Fibroblast of skin of back (primary cell): Measurements from ENCODE around the gene KLHDC2.
"Not testable (repeated sequence)": the region's sequence is repeated elsewhere in the genome, so short reads cannot be mapped to it uniquely, and the experiment has no call there.

Experiments used
- DNase-seq: peaks from one replicate; pipeline ENCODE4 v3.0.0-alpha.2; 2013

KLHDC2 gene

DNA sequence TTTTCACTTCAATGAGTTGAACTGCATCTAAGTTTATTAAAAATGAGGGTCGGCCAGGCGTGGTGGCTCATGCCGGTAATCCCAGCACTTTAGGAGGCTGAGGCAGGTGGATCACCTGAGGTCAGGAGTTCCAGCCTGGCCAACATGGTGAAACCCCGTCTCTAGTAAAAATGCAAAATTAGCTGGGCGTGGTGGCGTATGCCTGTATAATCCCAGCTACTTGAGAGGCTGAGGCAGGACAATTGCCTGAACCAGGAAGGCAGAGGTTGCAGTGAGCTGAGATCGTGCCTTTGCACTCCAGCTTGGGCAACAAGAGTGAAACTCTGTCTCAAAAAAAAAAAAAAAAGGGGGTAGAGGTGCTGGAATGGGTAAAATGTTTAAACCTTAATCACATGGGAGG lies 13.1 kb downstream of the KLHDC2 start:
- DNase-seq: not testable (repeated sequence)

DNA sequence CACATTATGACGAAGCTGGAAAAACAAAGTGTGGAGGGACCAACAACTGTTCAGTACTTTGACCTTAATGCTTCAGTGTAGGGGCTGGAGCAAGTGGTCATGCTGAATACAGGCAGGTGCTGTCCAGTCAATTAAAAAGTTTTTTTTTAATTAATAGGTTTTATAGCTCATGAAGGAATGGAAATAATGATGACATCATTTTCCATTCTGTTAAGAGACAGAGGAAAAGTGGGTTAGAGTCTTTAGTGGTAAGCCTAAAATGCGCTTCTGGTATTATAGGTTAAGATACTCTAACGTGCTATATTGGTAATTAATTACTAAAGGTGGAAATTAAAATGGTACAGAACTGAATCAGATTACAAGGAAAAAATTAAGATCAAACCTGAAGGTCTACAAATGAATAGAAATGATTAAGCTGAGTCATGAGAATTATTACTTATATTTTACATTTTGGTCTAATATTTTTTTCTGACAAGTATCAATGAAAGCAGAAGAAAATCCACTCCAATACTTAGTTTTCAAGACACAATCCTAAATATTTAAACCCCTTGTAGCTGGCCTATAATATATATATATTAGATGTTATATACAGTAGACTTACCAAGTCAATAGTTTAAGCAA lies 15.6 kb downstream of the KLHDC2 start:
- DNase-seq: no peak

DNA sequence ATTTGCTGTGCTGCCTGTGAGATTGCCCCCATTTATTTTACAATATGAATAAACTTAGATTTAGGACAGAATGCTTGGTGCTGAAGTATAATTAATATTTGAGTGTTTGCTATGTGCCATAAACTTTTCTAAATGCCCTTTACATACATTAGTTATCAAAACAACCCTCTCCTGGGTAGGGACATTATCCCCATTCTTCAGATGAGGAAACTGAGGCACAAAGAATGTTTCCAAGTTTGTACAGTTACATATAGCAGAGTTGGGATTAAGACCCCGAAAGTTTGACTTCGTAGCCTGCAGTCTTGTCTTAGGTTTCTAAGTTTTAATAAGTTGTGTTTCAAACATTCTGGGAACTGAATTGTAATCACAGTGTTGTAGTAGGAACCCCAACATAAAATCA lies 18.4 kb downstream of the KLHDC2 start:
- DNase-seq: no peak

DNA sequence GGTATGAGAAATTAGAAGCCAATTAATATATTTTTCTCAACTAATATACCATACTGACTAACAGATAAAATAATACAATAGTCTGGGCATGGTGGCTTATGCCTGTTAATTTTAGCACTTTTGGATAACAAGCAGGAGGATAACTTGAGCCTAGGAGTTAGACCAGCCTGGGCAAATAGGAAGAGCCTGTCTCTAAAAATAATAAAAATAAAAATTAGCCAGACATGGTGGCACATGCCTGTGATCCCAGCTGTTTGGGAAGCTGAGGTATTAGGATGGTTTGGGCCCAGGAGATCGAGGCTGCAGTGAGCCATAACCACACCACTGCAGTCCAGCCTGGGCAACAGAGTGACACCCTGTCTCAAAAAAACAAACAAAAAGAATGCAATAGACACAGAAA lies 24.7 kb downstream of the KLHDC2 start:
- DNase-seq: no peak

DNA sequence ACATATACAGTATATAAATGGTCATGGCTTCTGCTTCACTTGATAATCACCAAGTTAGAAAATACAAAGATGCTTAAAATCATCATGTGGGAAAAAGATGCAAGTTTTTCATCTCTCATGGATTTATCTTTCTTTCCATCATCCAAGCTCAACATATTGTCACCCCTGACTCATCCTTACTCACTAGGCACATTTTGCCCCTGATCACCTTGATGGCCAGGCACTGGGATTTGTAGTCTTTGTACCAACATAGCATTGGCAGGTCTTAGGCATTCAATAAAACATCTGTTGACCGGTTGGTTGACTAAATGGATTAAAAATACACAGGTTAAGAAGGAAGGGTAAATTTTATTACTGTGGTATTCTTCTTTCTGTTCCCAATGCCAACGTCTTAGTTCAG lies 28.1 kb downstream of the KLHDC2 start:
- no peak for DNase-seq

DNA sequence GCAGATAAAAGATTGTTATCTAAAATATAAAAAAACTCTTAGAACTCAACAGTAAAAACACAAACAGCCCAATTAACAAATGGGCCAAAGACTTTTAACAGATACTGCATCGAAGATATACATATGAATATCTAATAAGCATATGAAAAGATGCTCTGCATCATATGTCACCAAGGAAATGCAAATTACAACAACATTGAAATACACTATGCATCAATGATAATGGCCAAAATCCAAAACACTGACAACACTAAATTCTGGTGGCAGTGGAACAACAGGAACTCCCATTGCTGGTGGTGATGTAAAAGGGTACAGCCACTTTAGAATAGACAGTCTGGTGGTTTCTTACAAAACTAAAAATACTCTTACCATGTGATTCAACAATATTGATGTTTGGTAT lies 40.8 kb downstream of the KLHDC2 start:
- no peak for DNase-seq

DNA sequence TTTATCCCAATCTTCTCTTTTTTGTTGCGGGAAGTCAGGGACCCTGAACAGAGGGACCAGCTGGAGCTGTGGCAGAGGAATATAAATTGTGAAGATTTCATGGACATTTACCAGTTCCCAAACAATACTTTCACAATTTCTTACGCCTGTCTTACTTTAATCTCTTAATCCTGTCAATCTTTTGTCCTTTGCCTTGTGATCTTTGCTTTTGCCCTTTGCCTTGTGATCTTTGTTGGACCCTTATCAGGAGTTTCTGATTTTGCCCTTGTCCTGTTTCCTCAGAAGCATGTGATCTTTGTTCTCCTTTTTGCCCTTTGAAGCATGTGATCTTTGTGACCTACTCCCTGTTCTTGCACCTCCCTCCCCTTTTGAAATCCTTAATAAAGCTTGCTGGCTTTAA lies 48.2 kb downstream of the KLHDC2 start:
- DNase-seq: not testable (repeated sequence)

DNA sequence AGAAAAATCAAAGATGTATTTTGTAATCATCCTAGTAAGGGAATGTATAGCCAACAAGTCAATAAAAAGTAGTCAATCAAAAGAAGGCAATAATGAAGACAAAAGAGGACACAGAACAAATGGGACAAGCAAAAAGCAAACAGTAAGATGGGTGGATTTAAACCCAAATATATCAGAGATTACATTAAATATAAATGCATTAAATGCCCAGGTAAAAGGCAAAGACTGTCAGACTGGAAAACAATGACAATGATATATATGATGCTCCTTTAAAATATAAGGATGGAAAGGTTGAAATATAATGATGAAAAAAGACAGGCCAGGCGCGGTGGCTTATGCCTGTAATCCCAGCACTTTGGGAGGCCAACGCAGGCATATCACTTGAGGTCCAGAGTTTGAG lies 48.9 kb downstream of the KLHDC2 start:
- DNase-seq: no peak

DNA sequence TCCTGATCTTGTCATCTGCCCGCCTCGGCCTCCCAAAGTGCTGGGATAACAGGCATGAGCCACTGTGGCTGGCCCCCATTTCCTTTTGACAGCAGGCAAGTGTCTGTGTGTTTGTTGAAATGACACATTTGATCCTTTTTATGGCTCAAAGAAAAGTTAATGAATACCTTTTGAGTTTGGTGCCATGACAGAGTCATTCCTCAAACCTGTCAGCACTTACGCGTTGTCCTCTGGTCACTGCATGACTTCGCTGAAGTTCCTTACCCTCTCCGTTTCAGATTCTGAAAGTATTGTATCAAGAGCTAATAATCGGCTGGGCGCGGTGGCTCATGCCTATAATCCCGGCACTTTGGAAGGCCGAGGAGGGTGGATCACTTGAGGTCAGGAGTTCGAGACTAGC lies 52.2 kb downstream of the KLHDC2 start:
- no peak for DNase-seq

DNA sequence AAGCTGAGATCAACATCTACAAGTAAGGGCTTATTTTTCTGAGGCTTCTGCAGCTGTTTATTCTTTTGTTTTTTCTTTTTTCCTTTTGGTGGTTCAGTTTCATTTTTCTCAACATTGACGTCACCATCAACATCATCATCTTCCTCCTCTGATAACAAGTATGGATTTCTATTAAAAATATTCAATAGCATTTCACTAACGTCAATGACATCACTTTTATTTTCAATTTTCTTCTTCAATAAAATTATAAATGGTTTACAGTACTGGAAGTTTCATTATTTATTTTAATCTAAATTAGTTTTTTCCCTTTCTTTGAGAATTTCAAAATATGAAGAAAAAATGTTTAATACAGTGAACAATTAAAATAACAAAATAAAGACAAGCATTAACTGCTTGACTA lies 60.7 kb downstream of the KLHDC2 start:
- DNase-seq: no peak
